GM18520 (cell line): Measurements from ENCODE around the gene NTN3.
A peak's percentile ranks its signal among the peaks of the same experiment; 100 is the strongest.

Source experiments
- ATAC-seq: cut with Tn5 transposase; IDR thresholded peaks from one replicate; pipeline ENCODE4 v1.9.1; 2021; ENCODE audit not compliant: unreplicated experiment

The NTN3 gene

GRCh38 chr16:2465653-2466415, 5.3 kb upstream of the NTN3 start:
- ATAC-seq = no peak

DNA sequence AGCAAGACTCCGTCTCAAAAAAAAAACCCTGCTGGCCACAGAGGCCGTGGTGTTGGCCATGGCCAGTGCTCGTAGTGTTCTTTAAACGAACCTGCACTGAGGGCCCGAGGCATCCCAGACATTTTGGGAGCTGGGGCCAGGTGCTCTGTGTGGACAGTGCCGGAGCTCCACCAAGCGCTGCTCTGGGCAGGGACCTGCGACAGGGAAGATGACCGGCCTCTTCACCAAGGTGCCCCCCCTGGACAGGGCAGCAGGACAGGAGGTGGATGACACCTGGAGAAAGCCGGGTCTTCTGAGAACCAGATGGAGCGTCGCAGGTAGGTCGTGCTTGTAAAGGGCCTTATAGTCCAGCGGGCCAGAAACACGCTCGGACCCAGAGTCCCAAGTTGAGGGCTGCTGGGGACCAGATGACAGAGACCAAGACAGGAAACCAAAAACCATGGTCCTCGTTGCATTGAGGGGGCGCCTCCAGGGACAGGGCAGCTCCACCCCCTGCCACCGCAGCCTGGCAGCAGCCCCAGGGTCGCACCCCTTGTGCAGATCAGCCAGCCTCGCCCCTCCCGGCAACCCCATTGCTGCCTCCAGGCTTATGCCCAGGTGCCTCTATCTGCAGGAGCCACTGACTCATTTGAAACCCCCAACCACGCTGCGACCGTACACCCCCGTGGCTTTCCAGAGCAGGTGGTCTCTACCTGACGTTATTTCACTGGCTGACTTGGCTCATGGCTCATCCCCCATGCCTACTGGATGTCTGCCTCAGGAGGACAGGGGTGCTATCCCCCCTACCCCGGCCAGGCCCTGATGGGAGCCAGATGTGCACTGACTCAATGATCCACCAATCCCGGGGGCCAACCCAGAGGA, 4.2 kb upstream of the NTN3 start:
- ATAC-seq = no peak

DNA sequence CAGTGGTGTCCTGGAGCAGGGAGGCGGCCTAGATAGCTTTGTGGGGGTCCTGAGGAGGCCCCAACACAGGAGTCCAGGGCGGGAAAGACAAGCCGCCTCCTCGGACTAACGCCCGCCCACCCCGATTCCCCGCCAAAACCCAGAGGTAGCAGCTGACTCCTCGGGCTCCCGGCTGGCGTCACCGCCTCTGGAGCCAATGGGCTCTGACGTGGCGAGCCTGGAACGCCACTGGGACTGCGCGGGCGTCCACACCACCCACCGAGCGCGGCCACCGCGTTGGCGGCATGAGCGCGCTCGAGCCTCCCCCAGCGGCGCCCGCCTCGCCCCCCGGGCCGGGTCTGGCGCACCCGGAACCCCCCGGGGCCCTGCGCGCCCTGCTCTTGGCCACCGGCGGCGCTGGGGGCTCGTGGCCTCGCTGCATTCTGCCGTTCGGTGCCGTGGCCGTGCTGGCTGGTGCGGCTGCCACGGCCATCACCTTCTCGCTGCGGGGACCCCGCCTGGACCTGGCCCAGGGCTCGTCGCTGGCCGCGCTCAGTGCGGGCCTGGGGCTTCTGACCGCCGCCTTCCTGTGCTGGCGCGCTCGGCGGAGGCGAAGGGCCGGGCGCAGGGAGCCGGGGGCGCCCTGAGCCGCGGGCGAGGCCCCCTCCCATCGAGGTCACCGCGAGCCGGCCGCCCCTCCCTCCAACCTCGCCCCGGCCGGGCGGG, 3.4 kb upstream of the NTN3 start:
- ATAC-seq = no peak

DNA sequence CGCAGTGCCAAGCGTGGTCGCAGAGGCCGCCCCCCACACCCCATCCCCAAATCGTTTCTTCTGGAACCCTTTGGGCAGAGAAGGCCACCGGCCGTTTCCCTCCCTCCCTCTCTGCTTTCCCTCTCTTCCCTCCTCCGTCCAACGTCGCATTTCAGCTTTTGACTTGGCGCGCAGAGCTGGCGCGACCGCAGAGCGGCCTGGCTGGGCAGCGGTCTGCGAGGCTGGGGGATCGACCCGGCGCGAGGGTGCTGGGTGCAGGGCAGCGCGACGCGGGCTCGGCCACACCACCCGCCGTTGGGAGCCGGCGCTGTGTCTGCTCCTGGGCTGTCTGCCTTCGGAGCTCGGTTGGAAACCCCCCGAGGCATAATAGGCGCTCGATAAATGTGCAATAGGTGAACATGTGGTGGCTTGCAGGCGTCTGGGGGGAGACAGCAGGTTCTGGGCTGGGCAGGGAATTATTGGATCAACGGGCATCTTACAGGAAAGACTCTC, 2.8 kb upstream of the NTN3 start:
- no peak for ATAC-seq

DNA sequence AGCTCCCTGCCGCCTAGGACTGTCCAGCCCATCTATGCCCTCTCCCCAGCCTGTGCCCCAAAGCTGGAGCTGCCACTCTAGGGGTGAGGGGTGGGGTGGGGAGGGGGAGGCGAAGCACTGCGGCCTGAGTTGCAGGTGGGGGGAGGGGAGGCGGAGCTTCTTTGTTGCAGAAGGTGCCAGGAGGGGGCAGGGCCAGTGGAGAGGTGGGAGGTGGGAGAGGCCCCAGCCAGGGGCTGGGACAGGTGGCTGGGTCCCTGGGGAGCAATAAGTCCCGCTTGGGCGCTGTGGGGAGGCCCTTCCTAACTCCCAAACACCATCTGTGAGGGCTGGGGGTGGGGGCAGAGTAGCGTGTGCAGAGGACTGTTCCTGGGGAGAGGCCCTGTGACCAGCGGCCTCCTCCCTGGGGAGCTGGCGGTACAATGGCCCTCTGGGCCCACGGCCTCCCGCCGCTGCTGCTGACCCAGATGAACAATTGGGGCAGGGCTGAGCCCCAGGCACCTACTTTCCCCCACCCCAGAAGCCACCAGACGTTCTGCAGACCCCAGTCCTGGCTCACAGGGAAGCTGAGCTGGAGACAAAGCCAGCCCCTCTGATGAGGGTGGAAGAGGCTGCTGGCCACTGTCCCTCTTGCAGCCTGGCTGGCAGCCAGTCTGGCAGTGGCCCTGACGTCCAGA, 2.2 kb upstream of the NTN3 start:
- no peak for ATAC-seq

GRCh38 chr16:2469399-2470233, 1.5 kb upstream of the NTN3 start:
- no peak for ATAC-seq

GRCh38 chr16:2470234-2470601, 879 bp upstream of the NTN3 start:
- ATAC-seq = no peak

DNA sequence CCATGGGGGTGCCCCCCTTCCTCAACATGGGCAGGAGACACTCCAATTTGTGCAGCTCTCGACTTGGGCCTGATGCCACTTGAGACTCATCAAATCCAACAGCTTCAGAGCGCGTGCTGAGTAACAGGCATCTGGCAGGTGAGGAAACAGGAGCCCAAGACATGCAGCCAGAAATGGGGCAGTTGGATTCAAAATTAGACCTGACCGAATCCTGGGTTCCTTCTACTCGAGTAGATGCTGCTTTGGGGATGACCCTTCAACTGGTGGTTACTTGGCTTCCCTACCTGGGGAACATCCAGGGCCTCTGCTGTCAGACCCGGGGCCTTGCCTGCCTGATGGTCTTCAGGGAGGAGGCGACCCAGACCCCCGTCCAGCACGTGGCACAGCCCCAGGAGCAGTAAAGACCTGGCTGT, 488 bp upstream of the NTN3 start:
- no peak for ATAC-seq

GRCh38 chr16:2471653-2472487, 773 bp downstream of the NTN3 start:
- ATAC-seq = no peak

GRCh38 chr16:2472488-2472864, 1.4 kb downstream of the NTN3 start:
- no peak for ATAC-seq

GRCh38 chr16:2472885-2473445, 1.9 kb downstream of the NTN3 start:
- no peak for ATAC-seq

DNA sequence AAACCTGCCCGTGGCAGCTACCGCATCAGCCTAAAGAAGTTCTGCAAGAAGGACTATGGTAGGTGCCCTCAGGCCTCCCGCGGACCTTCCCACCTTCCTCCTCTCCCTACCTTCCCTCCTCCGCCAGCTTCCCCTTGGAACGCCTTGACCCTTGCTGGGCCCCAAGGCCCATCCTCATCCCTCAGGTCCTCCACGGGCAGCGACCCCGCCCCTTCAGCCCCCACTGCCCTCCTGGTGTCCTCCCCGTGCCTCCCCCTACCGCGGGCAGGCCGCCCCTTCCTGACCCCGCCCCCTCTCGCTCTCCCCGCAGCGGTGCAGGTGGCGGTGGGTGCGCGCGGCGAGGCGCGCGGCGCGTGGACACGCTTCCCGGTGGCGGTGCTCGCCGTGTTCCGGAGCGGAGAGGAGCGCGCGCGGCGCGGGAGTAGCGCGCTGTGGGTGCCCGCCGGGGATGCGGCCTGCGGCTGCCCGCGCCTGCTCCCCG, 2.4 kb downstream of the NTN3 start:
- ATAC-seq = no peak

DNA sequence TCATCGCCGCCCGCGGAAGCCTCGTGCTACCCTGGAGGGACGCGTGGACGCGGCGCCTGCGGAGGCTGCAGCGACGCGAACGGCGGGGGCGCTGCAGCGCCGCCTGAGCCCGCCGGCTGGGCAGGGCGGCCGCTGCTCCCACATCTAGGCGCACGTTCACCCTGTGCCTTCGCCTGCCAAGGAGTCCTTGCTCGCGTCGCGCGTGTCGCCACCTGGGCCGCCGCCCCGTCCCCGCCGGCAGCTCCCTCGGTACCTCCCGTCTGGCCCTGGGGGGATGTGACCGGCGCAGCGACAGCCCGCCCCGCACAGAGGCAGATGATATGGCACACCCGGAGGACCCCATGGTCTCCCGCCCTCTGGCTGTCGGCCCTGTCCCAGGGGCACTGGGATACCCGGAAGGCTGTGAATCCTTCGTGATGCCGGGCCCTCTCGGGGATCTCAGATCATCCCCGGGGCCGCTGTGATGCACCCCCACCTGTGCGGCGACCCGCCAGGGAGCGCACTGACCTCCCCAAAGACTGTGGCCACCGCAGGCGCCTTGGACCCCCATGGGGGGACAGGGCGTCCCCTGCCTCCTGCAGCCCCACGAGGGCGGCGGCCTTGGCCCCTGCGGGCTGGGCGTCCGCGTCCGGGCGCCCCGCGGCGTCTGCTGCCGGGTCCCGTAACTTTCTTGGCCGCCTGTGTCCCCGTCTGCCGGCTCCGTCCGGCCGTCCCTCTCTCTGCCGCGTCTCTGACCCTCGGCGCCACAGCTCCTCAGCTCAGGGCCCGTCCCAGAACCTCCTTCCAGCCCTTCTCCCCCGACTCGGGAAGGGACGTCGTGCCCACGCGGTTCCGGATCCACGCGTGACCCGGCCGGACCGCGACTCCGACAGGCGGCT, 3.1 kb downstream of the NTN3 start:
- ATAC-seq = no peak

DNA sequence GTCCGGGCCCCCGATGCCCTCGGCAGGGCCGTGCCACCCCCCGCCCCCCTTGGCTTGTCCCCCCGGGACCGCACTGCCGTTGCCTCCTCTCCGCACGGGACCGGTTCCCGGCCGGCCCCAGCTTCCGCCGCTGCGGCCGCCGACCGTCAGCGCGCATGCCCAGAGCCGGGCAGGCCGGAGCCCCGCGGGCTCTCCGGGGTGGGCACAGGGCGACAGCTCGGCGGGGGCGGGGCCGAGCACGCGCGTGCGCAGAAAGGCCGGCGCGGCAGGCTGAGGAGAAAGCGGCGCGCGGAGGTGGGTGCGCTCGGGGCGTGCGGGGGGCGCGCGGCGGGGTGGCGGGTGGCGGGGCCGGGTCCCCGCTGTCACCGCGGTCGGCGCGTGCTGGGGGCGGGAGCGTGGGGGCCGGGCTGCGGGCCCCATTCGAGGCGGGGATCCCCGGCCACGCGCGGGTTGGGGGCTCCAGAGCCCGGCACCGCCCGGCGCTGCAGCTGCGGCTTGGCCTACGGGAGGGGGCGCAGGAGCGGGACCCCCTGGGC, 3.8 kb downstream of the NTN3 start, which contains the start of gene TBC1D24:
TBC1D24 (plus strand) TSS at position 251 of the 536 bp plus-strand sequence. CDS start 21,022 bp downstream, outside the sequence.
- peak; percentile 51 for ATAC-seq

- ATAC-seq = no peak
Measured at GRCh38 chr16:2475413-2476344, 4.6 kb downstream of the NTN3 start.

- no peak for ATAC-seq
Measured at GRCh38 chr16:2476345-2476720, 5.2 kb downstream of the NTN3 start.
